Measurements from ENCODE around the gene PXMP4. TPM values are rescaled to one million over a fixed set of nuclear protein-coding genes. Genes with fewer than 3 reads are reported as not detected.

The PXMP4 gene
- total RNA-seq, 1 donor from 2014 or later = 4.2 TPM

- DNase-seq (ENCODE audit: low read depth in 2 of 2) = no peak
These were observed 63.1 kb downstream of the PXMP4 start for GRCh38 chr20:33656783-33657703.

GRCh38 chr20:33656010-33656782, 63.9 kb downstream of the PXMP4 start:
- DNase-seq (ENCODE audit: low read depth in 2 of 2) = no peak

- no peak for DNase-seq (ENCODE audit: low read depth in 2 of 2)
These were observed 64.9 kb downstream of the PXMP4 start for GRCh38 chr20:33655164-33655563.

GRCh38 chr20:33654680-33655161, 65.4 kb downstream of the PXMP4 start:
- no peak for DNase-seq (ENCODE audit: low read depth in 2 of 2)

- DNase-seq (ENCODE audit: low read depth in 2 of 2) = no peak
These were observed 66.1 kb downstream of the PXMP4 start for GRCh38 chr20:33653900-33654596.

- peak; percentile 42 to 63 for DNase-seq (ENCODE audit: low read depth in 2 of 2)
These were observed 66.8 kb downstream of the PXMP4 start for GRCh38 chr20:33653218-33653899.

Other genes starting within 250 kb of the PXMP4 start
- gene CBFA2T2, start 230.2 kb downstream of the PXMP4 start, total RNA-seq = 2.6 and 5.1 TPM in 2 replicates
- under 0.01 TPM in 1 of 2 replicates, not detected in the other for gene C20orf144, start 58.0 kb downstream of the PXMP4 start, total RNA-seq
- 1.0 and 1.4 TPM in 2 replicates for gene ACTL10, start 53.4 kb downstream of the PXMP4 start, total RNA-seq
- 6.9 and 10.9 TPM in 2 replicates for gene NECAB3, start 45.9 kb downstream of the PXMP4 start, total RNA-seq
- gene E2F1, start 33.9 kb downstream of the PXMP4 start, total RNA-seq = 6.3 and 7.6 TPM in 2 replicates
- gene ZNF341, start 11.7 kb upstream of the PXMP4 start, total RNA-seq = 0.77 and 1.4 TPM in 2 replicates
- gene CHMP4B, start 91.0 kb upstream of the PXMP4 start, total RNA-seq = 27.6 and 50.3 TPM in 2 replicates

Data from dermis microvascular lymphatic vessel endothelial cell (primary cell).